ENCODE data around the gene FHIT.

DNA sequence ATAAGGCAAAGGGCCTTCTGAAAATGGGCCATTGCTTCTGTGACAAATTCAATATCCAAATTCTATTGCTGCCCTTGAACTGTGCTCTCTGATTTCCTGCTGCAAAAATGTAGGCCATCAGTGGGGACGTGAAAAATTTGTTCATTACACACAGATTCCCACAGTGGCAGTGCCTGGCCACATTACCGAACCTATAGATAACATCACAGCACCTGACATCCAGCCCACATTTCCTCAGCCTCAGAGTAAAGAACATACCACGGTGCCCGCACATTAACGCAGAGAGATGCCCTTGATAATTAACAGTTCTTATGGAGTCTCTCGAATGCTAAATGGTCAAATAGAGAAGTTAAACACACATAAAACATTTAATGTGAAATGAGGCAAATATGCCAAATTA is 1269.9 kb downstream of the FHIT start:
- TF ChIP-seq, protein P1, sequence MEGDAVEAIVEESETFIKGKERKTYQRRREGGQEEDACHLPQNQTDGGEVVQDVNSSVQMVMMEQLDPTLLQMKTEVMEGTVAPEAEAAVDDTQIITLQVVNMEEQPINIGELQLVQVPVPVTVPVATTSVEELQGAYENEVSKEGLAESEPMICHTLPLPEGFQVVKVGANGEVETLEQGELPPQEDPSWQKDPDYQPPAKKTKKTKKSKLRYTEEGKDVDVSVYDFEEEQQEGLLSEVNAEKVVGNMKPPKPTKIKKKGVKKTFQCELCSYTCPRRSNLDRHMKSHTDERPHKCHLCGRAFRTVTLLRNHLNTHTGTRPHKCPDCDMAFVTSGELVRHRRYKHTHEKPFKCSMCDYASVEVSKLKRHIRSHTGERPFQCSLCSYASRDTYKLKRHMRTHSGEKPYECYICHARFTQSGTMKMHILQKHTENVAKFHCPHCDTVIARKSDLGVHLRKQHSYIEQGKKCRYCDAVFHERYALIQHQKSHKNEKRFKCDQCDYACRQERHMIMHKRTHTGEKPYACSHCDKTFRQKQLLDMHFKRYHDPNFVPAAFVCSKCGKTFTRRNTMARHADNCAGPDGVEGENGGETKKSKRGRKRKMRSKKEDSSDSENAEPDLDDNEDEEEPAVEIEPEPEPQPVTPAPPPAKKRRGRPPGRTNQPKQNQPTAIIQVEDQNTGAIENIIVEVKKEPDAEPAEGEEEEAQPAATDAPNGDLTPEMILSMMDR (IDR thresholded peaks at IDR 0.05), result no peak
- TF ChIP-seq POLR2A (IDR thresholded peaks at IDR 0.05; ENCODE audit: low read depth) (no peak), POLR2AphosphoS5 (IDR thresholded peaks at IDR 0.05) (no peak), EP300 (IDR thresholded peaks at IDR 0.05) (no peak)

All from esophagus muscularis mucosa (tissue), 4 donors.